ENCODE results near the gene FA2H.
A peak's percentile ranks its signal among the peaks of the same experiment; 100 is the strongest.
"Not testable (repeated sequence)": the region's sequence is repeated elsewhere in the genome, so short reads cannot be mapped to it uniquely, and the experiment has no call there.

FA2H gene

DNA sequence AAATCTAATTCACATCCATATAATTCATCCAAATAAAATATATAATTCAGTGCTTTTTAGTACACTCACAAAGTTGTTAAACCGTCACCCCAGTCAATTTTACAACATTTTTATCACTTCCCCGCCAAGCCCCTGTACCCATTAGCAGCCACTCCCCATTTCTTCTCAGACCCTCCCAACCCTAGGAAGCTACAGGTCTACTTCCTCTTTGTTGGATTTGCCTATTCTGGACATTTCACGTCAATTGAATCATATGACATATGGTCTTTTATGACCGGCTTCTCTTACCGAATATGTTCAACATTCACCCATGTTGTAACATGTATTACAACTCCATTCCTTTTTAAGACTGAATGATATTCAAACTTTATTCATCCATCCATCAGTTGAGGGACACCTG is 54.0 kb downstream of the FA2H start:
- no peak for DNase-seq

DNA sequence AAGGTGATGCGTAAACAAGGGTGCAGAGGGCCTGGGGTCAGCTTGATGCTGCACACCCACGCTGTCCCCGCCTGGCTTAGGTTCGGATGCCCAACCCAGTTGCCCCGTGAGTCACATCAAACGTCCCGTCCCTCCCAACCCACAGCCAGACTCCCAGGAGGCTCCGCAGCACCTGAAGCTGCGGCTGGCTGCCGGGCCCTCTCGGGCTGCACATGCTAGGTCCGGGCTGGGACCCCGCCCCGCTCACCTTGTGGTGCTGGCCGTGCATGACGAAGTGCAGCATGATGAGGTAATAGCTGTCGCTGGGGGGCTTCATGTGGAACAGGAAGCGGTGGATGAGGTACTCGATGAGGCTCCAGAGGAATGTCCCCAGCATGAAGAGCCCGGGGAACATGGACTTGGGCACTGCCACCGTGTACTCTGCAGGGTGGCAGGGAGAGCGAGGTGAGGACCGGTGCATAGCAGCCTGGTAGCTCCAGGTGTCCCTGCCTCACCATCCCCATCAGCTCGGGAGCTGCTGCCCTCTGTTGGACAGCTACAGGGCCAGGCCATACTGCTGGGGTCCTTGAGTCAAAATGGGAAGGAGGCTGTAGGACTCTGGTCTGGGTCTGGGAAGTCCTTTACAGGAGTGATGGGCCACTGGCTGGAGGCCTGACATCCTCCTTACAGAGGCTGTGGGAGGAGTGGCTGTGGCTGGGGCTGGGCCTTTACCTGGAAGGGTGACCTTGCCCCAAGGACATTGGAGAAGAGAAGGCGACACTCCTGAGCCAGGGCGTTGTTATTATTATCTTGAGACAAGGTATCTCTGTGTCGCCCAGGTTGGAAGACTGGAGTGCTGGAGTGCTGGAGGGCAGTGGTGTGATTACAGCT is 55.6 kb downstream of the FA2H start:
- no peak for DNase-seq

DNA sequence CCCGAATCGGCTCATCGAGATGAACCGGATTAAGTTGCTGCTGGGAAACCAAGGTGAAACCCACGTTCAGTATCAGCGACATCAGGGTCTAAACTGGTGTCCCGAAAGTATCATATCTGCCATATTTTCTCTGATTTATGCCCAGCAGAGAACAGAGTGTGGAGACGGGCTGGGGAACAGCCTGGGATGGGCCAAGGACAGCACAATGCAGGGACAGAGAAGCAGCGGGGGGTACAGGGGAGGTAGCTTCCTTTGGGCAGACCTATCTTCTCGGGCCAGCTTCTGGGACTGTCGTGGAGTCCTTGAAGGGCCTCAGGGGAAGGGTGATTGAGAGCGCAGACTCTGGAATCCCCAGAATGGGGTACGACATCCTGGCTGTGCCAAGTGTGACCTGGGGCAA is 56.5 kb downstream of the FA2H start:
- DNase-seq = no peak

- no peak for DNase-seq
Measured at GRCh38 chr16:74717367-74717766, 57.3 kb downstream of the FA2H start.

DNA sequence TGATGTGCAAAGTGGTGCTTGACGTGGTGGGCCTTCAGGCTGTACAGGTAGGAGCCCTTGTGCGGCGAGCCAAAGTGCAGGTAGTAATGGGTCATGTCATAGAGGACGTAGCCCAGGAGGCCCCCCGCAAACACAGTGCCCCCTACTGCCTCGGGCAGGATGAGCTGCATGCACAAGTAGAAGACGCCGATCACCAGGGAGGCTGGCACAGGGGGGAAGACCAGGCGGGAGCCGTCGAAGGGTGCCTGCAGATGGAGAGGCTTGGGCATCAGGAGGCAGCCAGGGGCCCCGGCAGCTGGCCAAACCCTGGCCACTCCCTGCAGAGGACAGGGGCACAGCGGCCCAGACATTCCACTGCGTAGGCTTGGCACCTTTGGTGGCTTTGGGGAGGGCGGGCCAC is 58.3 kb downstream of the FA2H start:
- no peak for DNase-seq

GRCh38 chr16:74713876-74714275 is 60.7 kb downstream of the FA2H start:
- DNase-seq = no peak

- no peak for DNase-seq
Measured at GRCh38 chr16:74713325-74713724, 61.3 kb downstream of the FA2H start.

GRCh38 chr16:74711938-74712337 is 62.7 kb downstream of the FA2H start:
- no peak for DNase-seq

- DNase-seq = no peak
Measured at GRCh38 chr16:74710401-74710800, 64.2 kb downstream of the FA2H start.

DNA sequence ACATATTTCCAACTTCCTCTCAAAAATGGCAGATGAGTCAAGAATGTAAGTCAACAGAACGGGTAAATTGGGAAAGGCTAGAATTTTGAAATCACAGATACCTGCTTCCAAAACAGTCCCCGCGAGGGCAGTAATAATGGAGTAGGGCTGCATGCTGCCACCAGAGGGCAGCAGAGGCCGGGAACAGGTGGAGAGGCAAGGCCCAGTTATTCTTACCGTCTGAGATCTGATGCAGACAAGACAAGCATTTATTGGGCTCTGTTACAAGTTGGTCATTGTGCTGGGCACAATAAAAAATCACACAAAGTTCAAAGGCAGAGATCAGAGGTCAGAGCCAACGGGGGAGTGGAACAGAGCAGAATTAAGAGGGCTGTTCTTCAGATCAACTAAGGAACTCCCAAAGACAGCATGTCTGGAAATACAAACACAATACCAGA is 65.2 kb downstream of the FA2H start:
- peak; percentile 64 for DNase-seq

- DNase-seq = peak; percentile 22
Measured at GRCh38 chr16:74700438-74701225, 74.0 kb downstream of the FA2H start, which contains the start of gene MLKL. MLKL (minus strand) TSS chr16:74700862; CDS start chr16:74695757, 5,105 bp downstream.

GRCh38 chr16:74700116-74700437 is 74.5 kb downstream of the FA2H start:
- DNase-seq = no peak

DNA sequence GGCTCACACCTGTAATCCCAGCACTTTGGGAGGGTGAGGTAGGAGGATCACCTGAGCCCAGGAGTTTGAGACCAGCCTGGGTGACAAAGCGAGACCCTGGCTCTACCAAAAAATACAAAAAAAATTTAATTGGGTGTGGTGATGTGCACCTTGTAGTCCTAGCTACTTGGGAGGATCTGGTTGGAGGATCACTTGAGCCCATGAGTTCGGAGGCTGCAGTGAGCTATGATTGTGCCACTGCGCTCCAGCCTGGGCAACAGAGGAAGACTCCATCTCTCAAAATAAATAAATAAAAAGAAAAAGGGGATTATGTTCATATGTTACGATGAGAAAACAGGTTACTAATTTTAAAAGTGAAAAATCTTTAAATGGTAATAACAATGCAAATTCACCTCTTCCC is 75.0 kb downstream of the FA2H start:
- no peak for DNase-seq

DNA sequence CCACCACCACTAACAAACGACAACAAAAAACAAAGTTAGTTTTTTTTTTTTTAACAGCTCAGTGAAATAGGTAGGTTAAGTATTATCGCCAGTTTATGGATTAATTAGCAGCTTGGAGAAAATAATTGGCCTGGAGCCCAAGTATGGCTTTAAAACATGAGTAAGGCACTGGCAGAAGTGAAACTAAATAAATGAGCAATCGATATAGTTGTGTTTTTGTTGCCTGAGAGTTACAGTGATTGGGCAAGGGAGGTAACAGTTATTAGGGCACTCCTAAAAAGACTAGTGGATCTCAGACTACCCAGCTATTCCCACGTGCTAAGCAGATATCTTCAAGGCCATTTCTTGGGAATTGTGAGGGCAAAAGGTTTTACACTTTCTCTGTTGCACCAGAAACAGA is 76.4 kb downstream of the FA2H start:
- DNase-seq = no peak

DNA sequence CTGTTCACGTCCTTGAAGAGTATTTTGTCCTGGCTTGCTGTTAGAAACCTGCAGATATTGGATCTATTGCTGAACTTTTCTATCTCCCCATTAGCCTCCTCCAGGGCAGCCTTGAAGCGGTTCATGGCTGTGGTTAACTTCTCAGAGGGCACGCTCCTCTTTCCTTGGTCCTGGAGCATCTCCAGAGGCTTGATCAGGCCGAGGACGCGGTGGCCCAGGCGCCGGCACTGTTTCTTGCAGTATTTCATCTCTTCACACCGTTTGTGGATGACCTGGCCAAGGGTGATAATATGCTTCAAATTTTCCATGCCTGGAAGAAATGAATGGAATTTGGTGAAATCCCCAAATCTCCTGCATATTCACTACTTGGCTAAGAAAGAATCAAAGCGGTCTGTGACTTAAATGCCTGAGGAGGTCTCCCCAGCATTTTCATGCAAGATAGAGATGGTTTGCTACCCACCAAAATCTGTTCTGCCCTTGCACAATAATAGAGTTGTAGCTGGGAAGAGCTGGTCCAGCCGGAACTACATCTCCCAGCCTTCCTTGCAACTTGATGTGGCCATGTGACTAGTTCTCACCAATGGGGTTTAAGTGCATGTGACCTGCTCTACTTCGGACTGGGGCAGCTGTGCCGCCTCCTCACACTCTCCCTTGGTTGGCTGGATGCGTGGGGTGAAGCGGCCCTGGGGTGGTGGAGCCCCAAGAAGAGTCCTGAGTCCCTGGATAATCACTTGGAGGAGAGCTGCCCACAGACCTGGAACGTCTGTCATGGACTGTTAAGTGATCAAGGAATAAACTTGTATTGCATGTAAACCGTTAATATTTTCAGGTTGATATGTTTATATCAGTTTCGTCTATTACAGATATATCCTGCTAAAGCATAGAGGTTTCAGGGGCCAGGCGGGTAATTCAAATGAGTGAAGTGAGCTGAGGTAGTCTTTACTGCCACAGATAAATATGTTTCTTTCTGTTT is 78.9 kb downstream of the FA2H start:
- peak; percentile 61 for DNase-seq

DNA sequence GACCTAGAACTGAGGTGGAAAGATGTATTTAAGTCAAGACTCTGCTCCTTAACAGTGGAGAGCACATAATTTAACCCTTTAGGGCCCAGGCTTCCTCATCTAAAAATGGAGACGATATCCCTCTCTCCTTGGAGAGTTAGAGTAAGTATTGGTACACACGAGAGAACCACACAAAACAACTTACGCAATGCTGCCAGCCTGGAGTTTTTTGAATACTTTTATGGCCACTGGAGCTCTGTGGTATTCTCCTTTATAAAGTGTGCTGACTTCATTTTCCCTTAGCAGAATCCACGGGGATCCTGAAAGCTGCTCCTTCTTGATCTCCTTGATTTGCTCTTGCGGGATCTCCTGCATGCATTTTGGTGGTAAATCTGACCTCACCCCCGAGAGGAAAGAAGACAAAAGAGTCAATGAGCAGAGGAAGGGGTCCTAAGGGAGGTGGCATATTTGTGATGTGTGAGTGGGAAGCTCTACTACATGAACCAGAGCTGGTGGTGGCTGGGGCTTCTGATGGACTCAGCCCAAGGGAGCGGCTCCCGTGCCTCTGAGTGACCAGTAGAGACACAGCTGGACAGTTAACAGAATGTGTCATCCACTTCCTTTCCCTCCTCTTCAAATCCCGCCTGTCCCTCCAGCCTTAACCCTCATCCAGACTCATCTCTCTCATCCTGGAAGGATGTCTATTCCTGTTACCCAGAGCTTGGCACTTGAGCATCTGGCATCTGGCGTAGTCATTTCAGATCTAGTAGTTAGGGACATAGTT is 83.3 kb downstream of the FA2H start:
- DNase-seq = no peak

DNA sequence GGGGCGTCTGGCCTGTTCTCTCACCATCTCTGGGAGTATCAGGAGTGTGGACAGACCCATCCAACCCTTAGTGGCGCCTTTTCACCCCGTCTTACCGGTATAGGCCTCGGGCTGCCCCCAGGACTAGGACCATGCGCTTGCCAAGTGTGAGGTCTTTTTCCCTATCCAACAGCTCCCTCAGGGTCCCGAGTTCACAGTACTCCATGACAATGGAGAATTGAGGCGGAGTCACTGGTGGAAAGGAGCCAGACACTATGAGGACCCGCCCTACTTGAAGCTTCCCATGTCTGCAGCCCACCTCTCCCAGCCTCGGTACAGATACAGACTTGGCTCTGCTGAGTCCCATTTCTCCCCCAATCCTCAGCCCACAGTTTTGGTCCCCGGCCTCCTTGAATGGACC is 92.1 kb downstream of the FA2H start:
- DNase-seq = no peak

DNA sequence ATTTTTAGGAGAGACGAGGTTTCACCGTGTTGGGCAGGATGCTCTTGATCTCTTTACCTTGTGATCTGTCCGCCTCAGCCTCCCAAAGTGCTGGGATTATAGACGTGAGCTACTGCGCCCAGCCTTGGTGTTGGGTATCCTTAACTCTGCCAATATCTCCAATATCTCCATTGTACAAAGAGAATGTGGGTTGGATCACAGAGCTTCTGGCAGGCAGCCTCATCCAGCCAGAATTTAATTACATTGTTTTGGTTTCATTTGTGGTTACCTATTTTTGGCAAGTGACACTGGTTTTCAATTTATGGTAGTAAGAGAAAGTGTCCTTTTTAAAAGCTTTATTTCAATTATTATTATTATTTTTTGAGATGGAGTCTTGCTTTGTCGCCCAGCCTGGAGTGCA is 93.9 kb downstream of the FA2H start:
- no peak for DNase-seq

GRCh38 chr16:74679983-74680382 is 94.6 kb downstream of the FA2H start:
- DNase-seq = no peak

- no peak for DNase-seq
Measured at GRCh38 chr16:74677868-74678267, 96.8 kb downstream of the FA2H start.

GRCh38 chr16:74673876-74674275 is 100.7 kb downstream of the FA2H start:
- no peak for DNase-seq

DNA sequence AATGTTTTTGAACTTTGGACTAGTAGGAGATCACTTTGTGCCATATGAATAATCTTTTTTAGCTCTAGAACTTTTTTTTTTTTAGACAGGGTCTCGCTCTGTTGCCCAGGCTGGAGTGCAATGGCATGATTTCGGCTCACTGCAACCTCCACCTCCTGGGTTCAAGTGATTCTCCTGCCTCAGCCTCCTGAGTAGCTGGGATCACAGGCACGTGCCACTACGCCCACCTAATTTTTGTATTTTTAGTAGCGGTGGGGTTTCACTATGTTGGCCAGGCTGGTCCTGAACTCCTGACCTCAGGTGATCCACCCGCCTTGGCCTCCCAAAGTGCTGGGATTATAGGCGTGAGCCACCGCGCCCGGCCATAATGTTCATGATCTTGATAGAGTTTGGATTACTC is 105.7 kb downstream of the FA2H start:
- not testable (repeated sequence) for DNase-seq
